Measurements from ENCODE around the gene USP40.

Gene USP40

DNA sequence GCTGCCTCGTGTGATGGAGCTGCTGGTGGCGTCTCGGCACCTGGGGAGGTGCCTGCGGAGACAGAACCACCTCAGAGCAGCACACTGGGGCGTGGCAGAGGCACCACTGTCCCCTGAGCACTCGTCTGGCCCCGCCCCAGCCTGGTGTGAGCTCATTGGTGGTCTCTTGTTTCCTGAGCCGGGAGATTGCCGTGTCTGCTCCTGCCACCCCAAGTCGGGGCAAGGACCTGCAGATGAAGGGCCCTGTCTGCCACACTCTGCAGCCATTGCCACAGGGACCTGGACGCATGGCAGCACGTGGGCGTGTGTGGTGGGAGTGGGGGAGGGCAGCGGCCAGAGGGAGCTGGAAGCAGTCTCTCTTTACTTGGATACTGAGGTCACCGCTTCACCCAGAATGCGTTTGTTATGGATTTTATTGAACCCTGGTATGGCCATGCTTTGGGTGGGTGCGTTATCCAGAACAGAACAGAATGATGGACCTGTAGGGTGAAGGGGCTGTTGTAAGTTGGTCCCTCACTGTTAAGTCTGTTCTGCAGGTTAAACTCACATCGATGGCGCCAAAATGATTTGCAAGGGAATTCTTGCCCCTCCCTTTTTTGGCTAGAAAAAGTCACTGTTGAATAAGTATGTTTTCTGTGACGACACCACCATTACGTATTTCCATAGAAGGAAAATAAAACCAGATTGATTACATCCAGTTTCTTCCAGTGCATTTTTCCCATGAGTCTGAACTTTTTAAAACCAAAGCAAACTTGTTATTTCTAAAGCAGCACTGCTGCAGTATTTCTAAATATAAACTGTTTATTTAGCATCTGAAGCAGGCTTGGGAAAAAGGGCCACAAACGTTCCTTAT, 92.0 kb downstream of the USP40 start:
- DNase-seq, result no peak

DNA sequence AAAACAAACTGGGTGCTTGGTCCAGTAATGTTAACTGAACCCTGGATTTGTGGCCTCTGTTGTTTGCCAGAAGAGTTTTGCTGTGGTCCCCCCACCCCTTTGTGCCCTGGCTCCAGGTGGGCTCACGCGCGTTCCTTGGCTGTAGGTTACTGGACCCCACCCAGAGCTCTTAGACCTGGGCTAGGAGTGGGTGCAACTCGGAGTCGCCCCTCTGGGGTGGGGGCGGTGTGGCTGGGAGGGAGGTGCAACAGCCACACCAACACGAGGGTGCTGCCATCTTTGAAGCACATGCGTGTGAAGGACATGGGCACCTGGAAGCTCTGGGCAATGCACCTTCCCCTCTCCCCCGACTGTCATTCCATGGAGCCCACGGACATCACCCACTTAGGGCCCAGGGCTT, 92.7 kb downstream of the USP40 start:
- DNase-seq, result no peak

DNA sequence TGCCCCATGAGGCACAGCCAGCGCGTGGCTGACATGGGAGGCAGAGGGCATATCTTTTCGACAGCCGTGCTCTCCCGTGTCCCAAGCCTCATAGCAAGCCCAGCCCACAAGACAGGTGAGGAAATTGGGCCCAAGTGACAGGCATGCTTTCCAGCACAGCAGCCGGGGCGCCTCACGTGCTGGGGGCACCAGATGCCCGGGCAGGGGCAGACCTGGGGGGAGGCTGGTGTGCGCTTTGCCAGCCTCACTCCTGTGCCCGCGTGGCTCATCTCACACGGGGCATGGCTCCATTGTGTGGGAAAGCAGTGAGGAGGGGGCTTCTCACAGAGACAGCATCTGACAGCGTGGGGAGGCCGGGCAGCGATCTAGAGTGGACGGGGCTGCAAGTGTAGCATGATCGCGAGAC, 93.2 kb downstream of the USP40 start:
- no peak for DNase-seq

DNA sequence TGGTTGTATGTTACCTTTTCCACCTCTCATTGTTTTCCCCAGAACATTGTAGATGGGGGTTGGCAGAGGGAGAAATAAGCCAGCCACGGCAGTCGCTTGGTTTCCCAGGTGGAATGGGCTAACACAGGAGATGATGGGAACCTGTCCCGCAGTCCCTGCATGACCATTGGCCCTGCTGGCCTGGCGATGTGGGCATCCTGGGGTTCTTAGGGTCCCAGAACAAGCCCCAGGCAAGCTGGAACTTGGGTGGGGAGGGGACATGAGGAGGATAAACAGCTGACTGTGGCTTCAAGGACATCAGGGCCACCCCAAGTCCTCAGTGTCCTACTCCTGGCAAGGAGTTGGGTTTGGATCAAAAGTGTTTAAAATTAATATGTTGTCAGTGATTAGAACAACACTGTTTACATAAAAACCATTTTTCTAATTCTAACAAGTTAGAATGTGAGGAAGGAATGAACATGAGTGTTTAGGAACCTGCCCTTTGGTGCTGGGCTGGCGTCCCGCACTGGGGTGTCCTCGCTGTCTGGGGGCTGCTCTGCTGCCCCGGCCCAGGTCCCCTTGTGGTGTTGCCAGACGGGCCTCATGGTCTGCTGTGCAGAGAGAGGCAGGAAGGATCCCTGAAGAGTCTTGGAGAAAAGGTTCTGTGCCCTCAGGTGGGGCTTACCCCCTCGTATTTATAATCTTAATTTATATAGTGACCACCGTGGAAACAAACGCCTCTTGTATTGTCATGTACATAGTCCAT, 95.1 kb downstream of the USP40 start:
- DNase-seq, result no peak

DNA sequence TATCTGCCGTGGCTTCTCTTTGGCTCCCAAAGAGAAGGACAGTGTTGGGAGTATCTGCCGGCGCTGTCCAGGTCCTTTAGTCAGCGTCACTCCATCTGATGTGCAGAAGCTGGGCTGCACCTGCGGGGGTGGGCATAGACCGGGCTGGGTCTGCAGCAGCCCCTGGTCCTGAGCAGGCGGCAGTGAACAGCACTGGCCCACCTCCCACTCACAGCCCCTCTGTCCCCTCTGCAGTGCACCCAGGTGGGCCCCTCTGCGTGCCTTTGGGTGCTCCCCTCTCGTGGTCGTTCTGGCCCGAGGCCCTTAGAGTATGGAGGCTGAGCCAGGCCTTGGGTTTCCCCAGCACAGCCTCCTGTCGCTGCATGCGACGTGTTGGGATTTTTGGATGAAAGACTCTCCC, 95.7 kb downstream of the USP40 start:
- DNase-seq, result no peak

DNA sequence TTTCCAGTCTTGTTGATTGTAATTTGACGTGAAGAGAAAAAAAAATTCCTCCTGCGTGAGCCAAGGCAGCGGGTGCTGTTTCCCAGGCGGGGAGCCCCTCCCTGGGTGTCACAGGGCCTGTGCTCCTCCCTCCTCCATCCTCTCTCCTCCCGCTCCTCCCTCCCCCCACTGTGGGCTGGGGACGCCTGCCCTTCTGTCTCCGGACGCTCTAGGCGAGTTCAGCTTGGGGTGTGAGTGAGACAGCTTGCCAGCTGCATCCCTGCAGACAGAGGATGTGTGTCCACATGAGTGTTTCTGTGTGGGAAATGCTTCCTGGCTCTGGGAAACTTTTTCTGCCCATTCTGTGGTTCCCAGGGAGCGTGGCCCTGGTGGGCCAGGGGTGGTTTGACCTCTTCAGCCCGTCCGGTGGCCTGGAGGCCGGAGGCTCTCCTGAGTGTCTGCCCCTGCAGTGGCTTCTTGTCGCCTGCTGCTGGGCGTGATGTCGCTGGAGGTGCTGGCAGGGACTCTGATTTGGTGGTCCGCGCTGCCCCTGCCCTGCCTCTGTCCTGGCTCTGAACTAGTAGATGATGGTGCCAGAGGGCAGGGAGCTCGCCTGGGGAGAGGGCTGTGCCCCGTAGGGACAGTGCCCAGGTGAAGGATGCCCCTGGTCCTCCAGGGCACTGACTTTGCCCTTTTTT, 96.4 kb downstream of the USP40 start:
- no peak for DNase-seq

DNA sequence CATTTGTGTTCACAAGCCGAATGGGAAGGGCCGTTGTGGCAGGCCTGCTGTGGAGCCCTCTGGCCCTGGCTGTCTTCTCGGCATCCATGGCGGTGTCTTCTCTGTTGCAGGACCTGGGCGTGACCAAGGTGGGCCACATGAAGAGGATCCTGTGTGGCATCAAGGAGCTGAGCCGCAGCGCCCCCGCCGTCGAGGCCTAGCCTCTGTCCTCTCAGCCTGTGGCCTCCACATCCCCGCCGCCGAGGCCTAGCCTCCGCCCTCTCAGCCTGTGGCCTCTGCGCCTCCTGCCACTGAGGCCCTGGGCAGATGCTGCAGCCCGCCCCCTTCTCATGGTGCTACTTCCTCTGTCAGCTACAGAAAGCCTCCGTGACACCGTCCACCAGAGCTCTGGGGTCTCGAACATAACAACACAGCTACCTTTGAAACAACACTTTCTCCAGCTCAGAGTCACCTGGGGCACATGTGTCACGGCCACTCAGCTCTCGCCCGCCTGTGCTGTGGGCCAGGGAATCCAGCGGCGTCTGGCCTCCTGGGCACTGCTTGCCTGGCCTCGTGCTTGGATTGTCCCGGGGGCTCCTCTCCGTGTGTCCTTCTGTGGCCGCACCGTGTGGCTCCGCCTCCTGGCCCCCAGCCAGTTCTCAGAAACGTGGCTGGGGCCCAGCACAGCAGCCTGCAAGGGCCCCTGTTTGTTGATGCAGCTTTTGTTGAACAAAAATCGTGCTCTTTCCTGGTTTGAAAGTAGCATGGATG, 97.1 kb downstream of the USP40 start:
- DNase-seq, result no peak

DNA sequence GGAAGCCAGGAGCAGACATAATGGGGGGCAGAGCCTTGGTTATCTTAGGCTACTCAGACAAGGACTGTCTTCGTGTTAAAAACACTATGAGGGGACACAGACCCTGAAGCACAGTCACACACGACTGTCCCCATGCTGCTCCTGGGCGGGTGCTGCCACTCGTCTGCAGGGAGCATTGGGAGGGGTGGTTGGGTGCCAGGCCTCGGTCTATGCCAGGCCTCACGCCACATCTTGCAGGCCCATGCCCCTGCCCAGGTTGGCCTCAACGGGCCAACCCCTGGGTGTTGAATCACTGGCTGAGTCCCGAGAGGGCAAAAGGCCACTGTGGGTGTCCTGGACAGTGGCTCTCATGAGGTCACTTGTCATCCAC, 97.9 kb downstream of the USP40 start:
- no peak for DNase-seq

DNA sequence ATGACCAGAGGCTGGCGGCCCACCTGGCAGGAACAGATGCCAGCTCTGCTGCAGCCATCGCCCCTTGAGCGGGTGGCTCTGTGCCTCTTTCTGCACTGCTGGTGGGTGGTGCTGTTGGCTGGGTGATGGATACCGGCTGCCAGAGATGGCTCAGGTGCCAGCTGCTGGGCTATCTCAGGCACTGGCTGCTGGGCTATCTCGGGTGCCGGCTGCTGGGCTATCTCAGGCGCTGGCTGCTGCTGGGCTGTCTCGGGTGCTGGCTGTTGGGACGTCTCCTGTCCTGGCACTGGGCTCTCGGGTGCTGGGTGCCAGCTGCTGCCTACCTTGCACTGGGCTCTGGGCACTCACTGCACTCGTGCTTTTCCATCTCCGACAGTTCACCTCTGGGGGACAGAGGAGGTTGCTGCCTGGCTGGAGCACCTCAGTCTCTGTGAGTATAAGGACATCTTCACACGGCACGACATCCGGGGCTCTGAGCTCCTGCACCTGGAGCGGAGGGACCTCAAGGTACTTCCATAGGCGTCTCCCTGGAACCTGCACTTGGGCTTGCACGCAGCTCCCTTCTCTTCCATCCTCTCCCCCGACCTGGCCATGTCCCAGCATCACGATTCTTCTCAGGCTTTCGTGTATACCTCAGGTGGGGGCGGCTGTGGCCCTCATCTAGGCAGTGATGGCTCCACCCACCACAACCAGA, 98.4 kb downstream of the USP40 start:
- no peak for DNase-seq

DNA sequence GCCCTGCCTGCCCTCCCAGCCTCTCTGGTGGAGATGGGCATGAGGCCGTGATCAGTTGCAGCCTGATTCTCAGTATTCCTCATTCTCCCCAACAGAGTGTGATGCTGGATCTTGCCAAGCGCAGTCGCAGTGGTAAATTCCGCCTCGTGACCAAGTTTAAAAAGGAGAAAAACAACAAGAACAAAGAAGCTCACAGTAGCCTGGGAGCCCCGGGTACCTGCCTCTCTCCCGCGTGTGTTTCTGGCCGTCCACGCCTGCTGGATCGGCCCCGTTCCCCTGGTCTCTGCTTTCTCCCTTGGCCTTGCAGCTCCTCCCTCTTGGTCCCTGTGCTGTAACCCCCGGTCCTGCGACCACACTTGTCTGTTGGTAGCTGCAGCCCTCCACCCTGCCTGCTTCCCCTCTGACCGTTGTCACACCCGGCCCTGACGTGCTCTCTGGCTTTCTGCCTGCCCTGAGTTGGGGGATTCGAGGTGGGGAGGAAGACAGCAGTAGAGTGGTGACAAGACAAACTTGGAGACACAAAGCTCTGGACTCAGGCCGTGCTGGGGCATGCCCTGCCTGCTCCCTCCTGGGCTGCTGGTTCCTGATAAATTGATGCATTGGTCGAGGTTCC, 99.5 kb downstream of the USP40 start:
- no peak for DNase-seq

DNA sequence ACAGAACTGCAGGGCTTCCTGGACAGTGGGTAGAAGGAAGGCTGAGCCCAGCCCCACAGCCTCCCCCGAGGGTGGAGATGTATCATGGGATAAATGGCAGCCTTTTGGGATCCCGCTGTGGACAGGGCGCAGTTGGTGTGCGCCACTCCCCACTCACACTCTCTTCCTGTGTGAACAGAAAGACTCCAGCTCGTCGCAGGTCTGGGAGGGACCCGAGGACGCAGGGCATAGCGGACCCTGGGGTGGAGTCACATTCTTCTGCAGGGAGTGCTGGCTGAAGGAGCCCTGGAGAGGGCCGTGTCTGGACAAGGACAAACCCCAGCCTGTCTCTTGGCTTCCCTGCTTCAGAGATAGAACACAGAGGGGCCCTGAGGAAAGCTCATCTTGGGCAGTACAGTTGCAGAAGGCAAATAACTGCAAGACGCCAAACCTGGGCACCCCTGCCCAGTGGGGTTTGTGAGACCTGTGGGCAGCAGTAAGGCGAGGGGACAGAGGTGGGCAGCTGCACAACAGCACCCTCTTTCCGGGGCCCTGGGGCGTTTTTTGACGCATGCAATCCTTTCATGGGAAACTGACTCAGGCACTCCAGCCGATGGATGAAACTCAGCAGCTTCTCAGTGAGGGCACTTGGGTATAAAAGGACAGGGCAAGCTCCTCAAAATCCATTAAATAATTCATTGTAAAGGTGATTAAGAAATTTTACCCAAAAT, 101.9 kb downstream of the USP40 start:
- no peak for DNase-seq

DNA sequence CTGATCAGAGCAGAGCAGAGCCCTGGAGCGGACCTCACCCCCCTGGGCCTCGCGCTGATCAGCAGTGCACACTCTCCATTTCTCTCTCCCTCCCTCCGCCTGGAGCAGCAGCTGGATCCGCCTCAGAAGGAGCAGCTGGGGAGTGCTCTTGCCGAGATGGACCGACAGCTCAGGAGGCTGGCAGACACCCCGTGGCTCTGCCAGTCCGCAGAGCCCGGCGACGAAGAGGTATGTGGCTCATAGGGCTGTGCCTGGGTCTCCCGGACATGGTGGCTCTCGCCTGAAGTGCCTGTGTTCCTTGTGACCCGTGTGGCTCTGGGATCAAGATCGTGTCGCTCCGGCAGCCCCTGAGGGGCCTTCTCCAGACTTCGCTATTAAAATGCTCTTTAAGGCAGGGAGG, 102.5 kb downstream of the USP40 start:
- DNase-seq, result no peak

DNA sequence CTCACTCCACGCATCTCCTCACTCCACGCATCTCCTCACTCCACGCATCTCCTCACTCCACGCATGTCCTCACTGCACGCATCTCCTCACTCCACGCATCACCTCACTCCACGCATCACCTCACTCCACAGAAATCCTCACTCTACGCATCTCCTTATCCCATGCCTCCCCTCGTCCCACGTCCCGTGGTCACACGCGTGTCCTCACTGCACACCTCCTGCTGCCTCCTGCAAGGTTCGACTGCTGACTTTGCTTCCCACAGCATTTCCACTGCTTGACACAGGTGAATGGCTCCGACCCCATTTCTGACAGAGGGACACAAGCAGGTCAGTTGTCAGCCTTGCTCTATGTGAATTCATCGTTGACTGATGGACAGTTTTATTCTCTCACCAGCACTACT, 103.0 kb downstream of the USP40 start:
- no peak for DNase-seq

DNA sequence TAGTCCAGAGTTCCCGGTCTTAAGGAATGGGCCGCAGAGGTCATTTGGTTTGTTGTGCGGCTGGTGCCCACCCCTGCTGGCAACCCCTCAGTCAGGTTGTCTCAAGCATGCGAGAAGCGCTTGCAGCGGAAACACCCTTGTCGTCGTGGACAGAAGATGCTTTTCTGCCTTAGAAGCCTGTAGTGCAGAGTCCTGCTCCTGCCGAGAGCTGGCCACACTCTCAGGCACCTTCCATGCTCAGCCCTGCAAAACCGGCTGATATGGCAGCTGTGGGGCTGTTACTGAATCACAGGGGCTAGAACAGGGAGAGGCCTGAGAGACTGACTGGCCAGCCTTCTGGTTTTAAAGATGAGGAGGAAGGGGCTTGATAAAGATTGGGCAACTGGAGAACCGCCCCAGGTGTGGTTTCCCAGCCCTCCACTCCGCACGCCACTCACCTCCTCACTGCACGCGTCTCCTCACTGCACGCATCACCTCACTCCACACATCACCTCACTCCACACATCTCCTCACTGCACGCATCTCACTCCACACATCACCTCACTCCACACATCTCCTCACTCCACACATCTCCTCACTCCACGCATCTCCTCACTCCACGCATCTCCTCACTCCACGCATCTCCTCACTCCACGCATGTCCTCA, 103.6 kb downstream of the USP40 start:
- DNase-seq, result no peak

DNA sequence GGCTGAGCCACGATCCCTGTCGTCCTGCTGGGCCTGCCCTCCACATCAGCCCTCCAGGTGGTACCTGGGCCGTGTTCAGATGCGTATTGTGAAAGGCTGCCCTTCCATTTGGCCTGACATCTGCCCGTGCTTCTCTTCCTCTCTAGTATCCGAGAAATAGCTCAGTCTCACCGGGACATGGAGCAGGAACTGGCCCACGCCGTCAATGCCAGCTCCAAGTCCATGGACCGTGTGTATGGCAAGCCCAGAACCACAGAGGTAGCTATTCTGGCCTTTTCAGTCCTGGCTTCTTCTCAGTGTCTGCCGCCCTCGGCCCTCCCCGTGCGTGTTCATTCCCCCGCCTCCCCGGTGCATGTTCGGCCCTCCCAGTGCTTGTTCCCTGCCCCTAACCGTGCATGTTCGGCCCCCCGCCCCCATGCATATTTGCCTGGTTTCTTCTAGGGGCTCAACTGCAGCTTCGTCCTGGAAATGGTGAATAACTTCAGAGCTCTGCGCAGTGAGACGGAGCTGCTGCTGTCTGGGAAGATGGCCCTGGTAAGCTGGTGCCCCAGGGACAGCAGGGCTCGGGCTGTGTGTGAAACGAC, 104.3 kb downstream of the USP40 start:
- no peak for DNase-seq

DNA sequence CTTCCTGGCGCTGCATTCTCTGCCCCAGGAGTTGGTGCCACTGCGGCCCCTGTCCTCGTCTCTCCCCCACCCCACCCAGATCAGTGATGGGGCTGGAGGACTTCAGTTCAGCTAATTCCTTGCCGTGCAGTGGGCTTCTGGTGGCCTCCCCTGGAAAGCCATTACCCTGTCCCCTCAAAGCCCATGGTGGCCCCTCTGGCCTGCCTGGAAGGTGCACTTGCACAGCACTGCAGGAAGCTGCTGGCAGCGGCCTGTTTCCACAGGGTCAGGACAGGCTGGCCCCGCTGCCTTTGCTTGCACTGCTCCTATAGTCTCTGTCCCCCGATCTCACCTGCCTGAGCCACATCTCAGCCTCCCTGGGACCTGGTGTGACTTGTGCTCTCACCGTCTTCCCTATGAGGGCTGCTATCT, 105.1 kb downstream of the USP40 start:
- no peak for DNase-seq

DNA sequence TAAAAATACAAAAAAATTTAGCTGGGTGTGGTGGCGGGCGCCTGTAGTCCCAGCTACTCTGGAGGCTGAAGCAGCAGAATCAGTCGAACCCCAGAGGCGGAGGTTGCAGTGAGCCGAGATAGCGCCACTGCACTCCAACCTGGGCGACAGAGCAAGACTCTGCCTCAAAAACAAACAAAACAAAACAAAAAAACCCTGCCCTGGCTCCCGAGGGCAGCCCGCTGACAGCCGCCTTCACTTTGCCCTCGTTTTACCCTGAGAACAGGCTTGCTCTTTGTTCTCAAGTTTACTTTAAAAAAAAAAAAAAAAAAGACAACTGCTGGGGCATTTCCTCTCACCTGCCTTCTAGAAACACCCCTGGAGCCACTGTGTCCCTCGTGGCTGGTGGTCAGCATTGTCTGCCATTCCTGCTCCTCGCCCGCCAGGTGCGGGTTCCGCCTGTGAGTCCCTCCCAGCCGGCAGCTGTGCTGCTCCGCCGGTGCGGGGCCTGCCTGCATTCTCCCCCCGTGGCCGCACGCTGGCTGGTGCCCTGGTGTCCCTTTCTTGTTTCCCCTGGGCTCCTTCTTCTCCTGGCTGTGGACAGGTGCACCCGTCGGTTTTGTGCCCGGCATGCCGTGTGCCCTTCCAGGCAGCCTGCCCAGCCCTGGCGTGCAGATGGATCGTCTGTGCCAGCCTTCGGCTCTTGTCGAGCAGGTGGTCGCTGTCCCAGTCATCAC, 105.7 kb downstream of the USP40 start:
- peak; percentile 37 for DNase-seq

DNA sequence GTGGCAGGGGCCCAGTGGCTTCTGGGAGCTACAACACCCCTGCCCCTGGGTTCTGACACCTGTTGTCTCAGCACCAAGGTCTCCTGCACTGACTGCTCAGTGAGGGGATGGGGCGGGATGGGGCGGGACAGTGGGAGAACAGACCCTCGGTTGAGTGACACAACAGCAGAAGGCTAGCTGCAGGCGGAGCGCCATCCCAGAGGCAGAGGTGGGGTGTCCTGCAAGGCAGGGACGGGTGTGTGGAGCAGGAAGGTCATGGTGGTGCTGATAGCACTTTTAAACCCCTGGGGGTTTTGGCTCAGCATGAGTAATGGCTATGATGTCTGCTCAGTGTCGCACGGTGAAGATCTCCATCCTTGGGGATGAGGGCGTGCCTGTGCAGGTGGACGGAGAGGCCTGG, 107.2 kb downstream of the USP40 start:
- DNase-seq, result no peak

DNA sequence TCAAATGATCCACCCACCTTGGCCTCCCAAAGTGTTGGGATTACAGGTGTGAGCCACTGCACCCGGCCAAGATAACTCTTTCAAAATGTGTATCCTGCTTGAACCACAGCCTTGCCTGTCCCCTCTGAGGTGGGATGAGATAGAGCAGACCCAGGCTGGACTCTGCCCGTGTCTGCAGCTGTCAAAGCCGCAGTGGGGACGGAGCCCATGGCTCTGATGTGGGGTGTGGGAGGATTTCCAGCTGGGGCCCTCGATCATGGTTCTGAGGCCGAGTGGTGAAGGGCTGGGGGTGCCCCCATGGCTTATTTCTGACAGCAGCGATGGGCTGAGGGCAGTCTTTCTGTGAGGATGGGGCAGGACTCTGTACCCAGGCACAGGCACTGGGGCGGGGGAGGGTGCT, 107.8 kb downstream of the USP40 start:
- no peak for DNase-seq
